Ovary (tissue), 9 donors: ENCODE data around the gene ELK3. TPM values are rescaled to one million over a fixed set of nuclear protein-coding genes. Genes with fewer than 3 reads are reported as not detected.

ENCODE experiments used
- DNase-seq, 5 donors: peaks; one replicate each; pipeline ENCODE4 v3.0.0-alpha.2; 2019 to 2020
- H3K27ac ChIP-seq, 2 donors: fragments of 200-600 bp; one replicate each; pipeline versions ENCODE4 v1.5.1 to v1.8.0; 2019 to 2022
- H3K27me3 ChIP-seq: fragments of 200-600 bp; one replicate; pipeline ENCODE4 v1.8.0; 2022
- H3K36me3 ChIP-seq: fragments of 200-600 bp; sonication (generic); one replicate; pipeline ENCODE4 v1.5.1; 2019
- H3K4me1 ChIP-seq: one replicate; pipeline ENCODE4 v1.8.1; 2013; ENCODE audit warnings: mild to moderate bottlenecking, moderate library complexity; ENCODE audit not compliant: insufficient read depth
- H3K4me3 ChIP-seq: fragments of 200-600 bp; sonication (generic); one replicate; pipeline ENCODE4 v1.5.1; 2017
- H3K9me3 ChIP-seq, 2 donors: fragments of 200-600 bp in 1 of 2; sonication (generic) in 1 of 2; one replicate each; pipeline versions ENCODE4 v1.5.1 to v1.8.1; 2013 to 2019; ENCODE audit warnings: mild to moderate bottlenecking in 1 of 2, moderate library complexity in 1 of 2
- CTCF ChIP-seq, 3 donors: fragments of 450-650 bp in 2 of 3; fragments of 200-600 bp in 1 of 3; IDR thresholded peaks; one replicate each; pipeline versions ENCODE4 v1.5.1 to v1.8.0; 2016 to 2022; ENCODE audit warnings: antibody characterized with exemption in 3 of 3, mild to moderate bottlenecking in 1 of 3
- EP300 ChIP-seq: sonication (generic); formaldehyde crosslinking; IDR thresholded peaks from one replicate; pipeline ENCODE4 v1.6.1; 2017; ENCODE audit warnings: antibody characterized with exemption
- POLR2A ChIP-seq: fragments of 450-650 bp; IDR thresholded peaks from one replicate; pipeline ENCODE4 v1.6.1; 2017; ENCODE audit warnings: antibody characterized with exemption, mild to moderate bottlenecking, moderate library complexity
- WGBS, 3 donors: extraction: QIAGEN DNeasy Blood & Tissue Kit in 1 of 3; methylation state at CpG; one replicate each; pipeline versions ENCODE4 v1.1.5 to v1.1.7; 2013 to 2017; 5-methylcytosine and 5-hydroxymethylcytosine counted together
- intact Hi-C, 4 donors: fragments of 100-400 bp; cut with DNase I; formaldehyde crosslinking; loops; one replicate each; pipeline versions ENCODE4 v1.11.0 to v1.15.1; 2022 to 2023
- polyA plus RNA-seq, 2 donors: library from polyadenylated mRNA; stranded (reverse); fragments of 200-250 nt in 1 of 2; fragments of 350-450 nt in 1 of 2; fragmentation: Illumina TruSeq in 1 of 2; extraction: RNeasy Lipid Tissue Mini Kit (QIAGEN cat#74804) in 1 of 2; gene quantifications; one replicate each; pipeline ENCODE4 v1.2.3, GENCODE V29; 2013 to 2014
- total RNA-seq, 7 donors: library from RNA; depleted of rRNA in 2 of 7; stranded (reverse); fragments of >200 nt in 2 of 7; fragmentation: NEBNext Ultra II Directional in 3 of 7; extraction: Animal tissue kit (Norgen Biotek cat#: 25700) in 3 of 7; gene quantifications; one replicate each; pipeline versions ENCODE4 v1.1.0 to v1.2.4, GENCODE V29; 2016 to 2023
- donor health status: DM: no; HTN: no; CAD: no; lungs with moderate emphysema.
- donor health status: DM: no; HTN: no; CAD: no.
- donor health status: Bipolar disorder and iron deficiency.
- donor health status: DM: yes; HTN: yes; CAD: no.
- donor health status: DM: no; HTN: no; CAD: no.
- donor health status: DM: yes; HTN: yes; CAD: no.

ELK3 gene
- total and polyA plus RNA-seq, 9 donors, result 11.5 to 25.9 (median 15.6) TPM

GRCh38 chr12:96213869-96214268, 19.7 kb downstream of the ELK3 start:
- Histone ChIP-seq H3K27me3 (no peaks in the 10 kb centered on the region), H3K27ac (no peak overlapping the region), H3K4me3 (no peak overlapping the region), H3K36me3 (no peaks in the 10 kb centered on the region), H3K9me3 (no peaks in the 10 kb centered on the region), H3K4me1 (peaks cover 1% of the 10 kb centered on the region)
- intact Hi-C loops, result loop anchor here in 1 of 4 donors (5.0 to 10.0 kb wide), 3 partner anchors 152 to 301 kb away; partner anchors contain the start of gene CDK17
- 79 to 89% (median 87%) methylated on average over 7 of the region's 7 CpGs for WGBS, 3 donors
- TF ChIP-seq EP300, result no peak
- TF ChIP-seq POLR2A, result no peak
- TF ChIP-seq CTCF (IDR thresholded peaks at IDR 0.05), result no peak
- DNase-seq, result no peak

GRCh38 chr12:96215919-96216273, 21.7 kb downstream of the ELK3 start:
- Histone ChIP-seq H3K27ac (no peak overlapping the region), H3K36me3 (no peaks in the 10 kb centered on the region), H3K4me3 (no peak overlapping the region), H3K27me3 (no peaks in the 10 kb centered on the region), H3K9me3 (no peaks in the 10 kb centered on the region), H3K4me1 (peaks cover 1% of the 10 kb centered on the region)
- 66 to 78% (median 76%) methylated on average over 8 of the region's 8 CpGs for WGBS, 3 donors
- DNase-seq, result no peak
- TF ChIP-seq CTCF (IDR thresholded peaks at IDR 0.05) (no peak), POLR2A (no peak), EP300 (no peak)
- intact Hi-C loops, result loop anchor here (5.0 to 10.0 kb wide), 3 partner anchors 154 to 299 kb away; partner anchors contain the start of gene CDK17 (in 1 of the 4)

DNA sequence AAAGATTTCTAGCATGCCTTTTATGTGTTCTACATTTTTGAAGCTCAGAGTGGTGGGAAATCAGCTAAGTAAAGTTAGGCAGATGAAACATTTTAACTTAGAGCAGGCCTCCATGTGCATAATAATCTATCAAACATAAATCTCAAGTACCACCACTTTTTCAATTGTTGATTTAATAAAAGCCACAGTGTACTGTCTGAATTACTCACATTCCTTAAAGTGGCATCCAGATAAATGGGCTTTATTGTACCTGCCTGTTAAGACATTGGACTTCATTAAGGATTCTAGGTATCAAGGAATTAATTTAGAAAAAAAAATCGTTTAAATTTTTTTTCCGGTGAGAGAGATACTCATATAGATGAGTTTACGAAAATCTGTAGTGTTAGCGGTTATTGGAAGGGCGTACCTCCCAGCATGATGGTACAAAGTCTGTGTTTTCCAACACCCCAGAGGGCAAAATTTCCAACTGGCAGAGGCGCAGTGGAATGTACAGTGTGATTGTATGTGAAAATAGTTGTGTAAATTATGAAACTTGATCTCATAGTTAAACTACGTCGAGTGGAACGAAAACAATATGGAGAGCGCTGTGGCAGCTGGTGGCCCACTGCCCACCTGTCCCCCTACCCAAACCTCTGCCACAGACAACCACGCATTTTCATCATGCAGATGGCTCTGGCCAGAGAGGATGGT, 25.0 kb downstream of the ELK3 start:
- TF ChIP-seq POLR2A (no peak), EP300 (no peak), CTCF (IDR thresholded peaks at IDR 0.05) (no peak)
- no peak overlapping the region for H3K4me3 ChIP-seq
- 91 to 92% (median 91%) methylated on average over 11 of the region's 11 CpGs for WGBS, 3 donors

GRCh38 chr12:96219700-96220206, 25.6 kb downstream of the ELK3 start:
- TF ChIP-seq EP300 (no peak), POLR2A (no peak), CTCF (IDR thresholded peaks at IDR 0.05) (no peak)
- Histone ChIP-seq H3K9me3 (no peaks in the 10 kb centered on the region), H3K36me3 (no peaks in the 10 kb centered on the region), H3K4me1 (no peaks in the 10 kb centered on the region), H3K27ac (no peak overlapping the region), H3K27me3 (no peaks in the 10 kb centered on the region), H3K4me3 (no peak overlapping the region)
- 86 to 94% (median 93%) methylated on average over 15 of the region's 15 CpGs for WGBS, 3 donors
- intact Hi-C loops, result loop anchor here (5.0 to 10.0 kb wide), 4 partner anchors 157 to 295 kb away; partner anchors contain the start of gene CDK17 (in 2 of the 4)
- DNase-seq, result no peak

More for the DNA sequence above, 25.0 kb downstream of the ELK3 start:
- no peak for DNase-seq
- Histone ChIP-seq H3K27me3 (no peaks in the 10 kb centered on the region), H3K4me1 (no peaks in the 10 kb centered on the region), H3K9me3 (no peaks in the 10 kb centered on the region), H3K36me3 (no peaks in the 10 kb centered on the region), H3K27ac (no peak overlapping the region)
- intact Hi-C loops, result loop anchor here (5.0 to 10.0 kb wide), 3 partner anchors 157 to 296 kb away; partner anchors contain the start of gene CDK17 (in 1 of the 4)
